Transverse colon (tissue), 4 donors: ENCODE results near the gene MRC1. TPM values are rescaled to one million over a fixed set of nuclear protein-coding genes. Genes with fewer than 3 reads are reported as not detected.
"Not testable (repeated sequence)": the region's sequence is repeated elsewhere in the genome, so short reads cannot be mapped to it uniquely, and the experiment has no call there.

Experiments used
- DNase-seq: peaks from one replicate; pipeline ENCODE4 v3.0.0-alpha.2; 2019
- H3K27ac ChIP-seq, 4 donors: fragments of 200-600 bp; sonication (generic); 2 replicates each; pipeline ENCODE4 v1.5.1; 2016 to 2018; ENCODE audit warnings: inconsistent platforms in 4 of 4
- H3K27me3 ChIP-seq: fragments of 200-600 bp; sonication (generic); 2 replicates; pipeline ENCODE4 v1.5.1; 2017; ENCODE audit warnings: inconsistent platforms
- H3K36me3 ChIP-seq, 4 donors: fragments of 200-600 bp; sonication (generic); 2 replicates each; pipeline ENCODE4 v1.5.1; 2017 to 2019; ENCODE audit warnings: inconsistent platforms in 4 of 4
- H3K4me1 ChIP-seq, 4 donors: fragments of 200-600 bp; sonication (generic); 2 replicates each; pipeline ENCODE4 v1.5.1; 2017 to 2020; ENCODE audit warnings: inconsistent platforms in 4 of 4
- H3K4me3 ChIP-seq, 4 donors: fragments of 200-600 bp; sonication (generic); 1 replicate in 1 of 4; 2 replicates in 3 of 4; pipeline versions ENCODE4 v1.5.1 to v1.6.1; 2017 to 2019; ENCODE audit warnings: inconsistent platforms in 4 of 4
- H3K9me3 ChIP-seq, 2 donors: fragments of 200-600 bp; sonication (generic); 2 replicates each; pipeline ENCODE4 v1.5.1; 2017 to 2019; ENCODE audit warnings: inconsistent platforms in 2 of 2
- EP300 ChIP-seq: sonication (generic); formaldehyde crosslinking; IDR thresholded peaks from one replicate; pipeline ENCODE4 v1.6.1; 2017; ENCODE audit warnings: antibody characterized with exemption, low read depth
- POLR2A ChIP-seq: fragments of 450-650 bp; IDR thresholded peaks from one replicate; pipeline ENCODE4 v1.6.1; 2016; ENCODE audit warnings: antibody characterized with exemption, mild to moderate bottlenecking, moderate library complexity
- POLR2AphosphoS5 ChIP-seq, 3 donors: sonication (generic); formaldehyde crosslinking; IDR thresholded peaks; one replicate each; pipeline ENCODE4 v1.6.1; 2016; ENCODE audit warnings: antibody characterized with exemption in 3 of 3
- whole genome bisulfite sequencing, 2 donors: methylation state at CpG; one replicate each; pipeline ENCODE4 v1.1.5; 2018; ENCODE audit warnings: low coverage in 1 of 2; 5-methylcytosine and 5-hydroxymethylcytosine counted together
- in situ Hi-C, 4 donors: fragments of 200-750 bp; cut with MboI; loops; one replicate each; pipeline versions ENCODE4 v1.15.0 to v1.15.1; 2017; ENCODE audit warnings: low sequenced_read_pairs in 3 of 4, low pct_ligation_motif_present in 1 of 4, low pct_unique_long_range_greater_than_20kb in 1 of 4
- intact Hi-C: fragments of 100-400 bp; cut with DNase I; formaldehyde crosslinking; loops from one replicate; pipeline ENCODE4 v1.15.1; 2023; ENCODE audit warnings: low total_unique reads
- total RNA-seq, 4 donors: library from RNA; depleted of rRNA; stranded (reverse); fragments of >200 nt; gene quantifications; one replicate each; pipeline ENCODE4 v1.1.0, GENCODE V29; 2016
- TF ChIP-seq, protein P1 (sequence below), 5 experiments: fragments of 200-600 bp in 3 of 5; fragments of 450-650 bp in 2 of 5; sonication (generic) in 3 of 5; IDR thresholded peaks; 1 replicate in 2 of 5; 2 replicates in 3 of 5; pipeline ENCODE4 v1.5.1; 2016 to 2017; ENCODE audit warnings: antibody characterized with exemption in 5 of 5, inconsistent platforms in 3 of 5, mild to moderate bottlenecking in 2 of 5, moderate library complexity in 1 of 5

MRC1 gene
- total RNA-seq, 4 donors from 2014 or later: 2.8 to 22.1 (median 15.2) TPM

DNA sequence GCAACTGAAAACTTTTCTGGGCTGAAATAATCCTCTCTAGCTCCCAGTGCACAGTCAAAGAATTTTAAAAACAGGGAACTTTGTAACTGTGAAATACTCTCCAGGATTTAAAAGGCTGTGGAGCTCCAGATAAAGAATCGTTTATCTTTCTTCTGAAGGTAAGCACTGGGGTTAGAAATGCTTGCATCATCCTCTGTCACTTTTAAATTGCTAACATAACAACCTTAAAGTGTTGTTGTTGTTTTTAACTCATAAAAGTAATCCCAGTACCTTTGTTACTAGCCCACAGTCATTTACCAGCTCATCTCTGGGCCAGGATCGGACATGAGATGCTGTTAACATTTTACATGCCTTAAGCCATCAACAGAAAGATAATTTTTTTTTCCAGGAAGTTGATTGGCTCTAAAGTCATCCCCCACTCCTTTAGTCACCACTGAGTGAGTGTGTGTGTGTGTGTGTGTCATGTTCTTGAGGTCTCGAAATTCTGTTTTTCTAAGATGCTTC is 142.8 kb downstream of the MRC1 start, which contains the start of gene SLC39A12:
Gene SLC39A12 (plus strand): TSS at position 51 of the 504 bp plus-strand sequence. CDS start 1,359 bp downstream, outside the sequence.
- no peak for DNase-seq
- WGBS, 2 donors: 47 to 53% methylated on average over 3 of the region's 3 CpGs
- TF ChIP-seq POLR2A (no peak), POLR2AphosphoS5 (IDR thresholded peaks at IDR 0.05) (no peak), EP300 (no peak)
- TF ChIP-seq, protein P1, sequence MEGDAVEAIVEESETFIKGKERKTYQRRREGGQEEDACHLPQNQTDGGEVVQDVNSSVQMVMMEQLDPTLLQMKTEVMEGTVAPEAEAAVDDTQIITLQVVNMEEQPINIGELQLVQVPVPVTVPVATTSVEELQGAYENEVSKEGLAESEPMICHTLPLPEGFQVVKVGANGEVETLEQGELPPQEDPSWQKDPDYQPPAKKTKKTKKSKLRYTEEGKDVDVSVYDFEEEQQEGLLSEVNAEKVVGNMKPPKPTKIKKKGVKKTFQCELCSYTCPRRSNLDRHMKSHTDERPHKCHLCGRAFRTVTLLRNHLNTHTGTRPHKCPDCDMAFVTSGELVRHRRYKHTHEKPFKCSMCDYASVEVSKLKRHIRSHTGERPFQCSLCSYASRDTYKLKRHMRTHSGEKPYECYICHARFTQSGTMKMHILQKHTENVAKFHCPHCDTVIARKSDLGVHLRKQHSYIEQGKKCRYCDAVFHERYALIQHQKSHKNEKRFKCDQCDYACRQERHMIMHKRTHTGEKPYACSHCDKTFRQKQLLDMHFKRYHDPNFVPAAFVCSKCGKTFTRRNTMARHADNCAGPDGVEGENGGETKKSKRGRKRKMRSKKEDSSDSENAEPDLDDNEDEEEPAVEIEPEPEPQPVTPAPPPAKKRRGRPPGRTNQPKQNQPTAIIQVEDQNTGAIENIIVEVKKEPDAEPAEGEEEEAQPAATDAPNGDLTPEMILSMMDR (IDR thresholded peaks at IDR 0.05): no peak
- H3K27me3 ChIP-seq: no peaks in the 10 kb centered on the region
- H3K27ac ChIP-seq: no peak within 1 kb of the TSS
- H3K36me3 ChIP-seq: no peaks in the 10 kb centered on the region
- no peaks in the 10 kb centered on the region for H3K4me1 ChIP-seq
- H3K4me3 ChIP-seq: no peak within 1 kb of the TSS
- in situ Hi-C loops: no loop called here
- H3K9me3 ChIP-seq: no peaks in the 10 kb centered on the region
- intact Hi-C loops: no loop called here

DNA sequence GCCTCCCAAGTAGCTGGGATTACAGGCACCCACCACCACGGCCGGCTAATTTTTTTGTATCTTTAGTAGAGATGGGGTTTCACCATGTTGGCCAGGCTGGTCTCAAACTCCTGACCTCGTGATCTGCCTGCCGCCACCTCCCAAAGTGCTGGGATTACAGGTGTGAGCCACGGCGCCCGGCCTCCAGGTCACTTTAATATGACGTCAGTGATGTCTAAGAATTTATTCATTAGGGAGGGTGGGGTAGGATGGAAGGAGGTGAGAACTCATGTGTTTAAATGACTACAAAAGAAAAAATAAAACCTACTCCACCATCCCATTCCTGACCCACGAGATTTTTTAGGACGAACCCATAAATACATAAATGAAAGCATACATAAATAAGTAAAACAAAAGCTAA is 145.2 kb downstream of the MRC1 start:
- DNase-seq, H3K4me1 ChIP-seq, H3K27ac ChIP-seq, intact Hi-C loops, H3K36me3 ChIP-seq, H3K4me3 ChIP-seq, H3K9me3 ChIP-seq, H3K27me3 ChIP-seq, in situ Hi-C loops: not testable (repeated sequence)
- 77 to 85% methylated on average over 4 to 10 of the region's 10 CpGs for WGBS, 2 donors

DNA sequence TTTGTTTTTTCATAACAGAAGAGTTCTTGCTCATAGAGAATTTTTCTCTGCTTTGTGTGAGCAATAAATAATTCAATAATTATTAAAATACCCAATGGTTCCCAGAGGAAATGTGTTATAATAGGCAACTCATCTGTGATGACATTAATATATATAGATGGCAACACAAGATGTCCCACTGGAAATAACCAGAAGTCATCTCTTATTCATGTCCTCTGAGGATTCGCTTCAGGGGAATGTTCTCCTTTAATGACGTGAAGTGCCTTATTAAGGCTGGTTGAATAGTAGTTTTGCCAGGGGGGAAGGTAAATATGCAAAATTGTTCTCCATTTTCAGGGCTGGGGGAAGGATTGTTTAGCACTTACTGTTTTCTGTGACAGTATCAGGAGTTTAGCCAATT is 145.7 kb downstream of the MRC1 start:
- H3K36me3 ChIP-seq: no peaks in the 10 kb centered on the region
- in situ Hi-C loops: no loop called here
- H3K4me3 ChIP-seq: no peak overlapping the region
- TF ChIP-seq EP300: no peak
- no peak for TF ChIP-seq POLR2AphosphoS5 (IDR thresholded peaks at IDR 0.05)
- TF ChIP-seq, protein P1 (IDR thresholded peaks at IDR 0.05): no peak
- no peak for TF ChIP-seq POLR2A
- intact Hi-C loops: no loop called here
- DNase-seq: no peak
- no peak overlapping the region for H3K27ac ChIP-seq
- H3K9me3 ChIP-seq: no peaks in the 10 kb centered on the region
- 81 to 85% methylated on average over 2 of the region's 2 CpGs for WGBS, 2 donors
- no peaks in the 10 kb centered on the region for H3K4me1 ChIP-seq
- no peaks in the 10 kb centered on the region for H3K27me3 ChIP-seq

DNA sequence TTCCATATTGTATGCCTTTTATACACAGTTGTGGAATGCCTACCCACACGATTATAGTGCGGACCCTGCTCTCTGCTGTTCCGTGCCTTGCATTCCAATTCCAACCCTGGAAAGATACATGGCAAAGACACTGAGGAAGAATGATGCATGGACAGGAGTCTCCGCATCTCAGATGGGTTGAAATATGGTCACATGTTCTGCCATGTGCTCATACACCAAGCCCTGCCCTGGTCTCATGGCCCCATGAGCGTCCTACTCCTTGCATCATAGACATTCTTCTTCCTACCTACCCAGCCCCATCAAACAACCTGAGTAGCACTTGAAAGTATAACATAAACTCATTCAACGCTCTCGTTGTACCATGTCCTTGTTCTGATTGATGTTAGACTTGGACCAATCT is 148.9 kb downstream of the MRC1 start:
- Histone ChIP-seq H3K27me3 (no peaks in the 10 kb centered on the region), H3K27ac (no peak overlapping the region), H3K4me1 (no peaks in the 10 kb centered on the region), H3K4me3 (no peak overlapping the region), H3K36me3 (no peaks in the 10 kb centered on the region), H3K9me3 (no peaks in the 10 kb centered on the region)
- TF ChIP-seq EP300 (no peak), POLR2AphosphoS5 (IDR thresholded peaks at IDR 0.05) (no peak), POLR2A (no peak)
- TF ChIP-seq, protein P1 (IDR thresholded peaks at IDR 0.05): no peak
- WGBS, 2 donors: 85 to 92% methylated on average over 6 to 7 of the region's 7 CpGs
- in situ Hi-C loops (no loop called here), intact Hi-C loops (no loop called here)
- no peak for DNase-seq

DNA sequence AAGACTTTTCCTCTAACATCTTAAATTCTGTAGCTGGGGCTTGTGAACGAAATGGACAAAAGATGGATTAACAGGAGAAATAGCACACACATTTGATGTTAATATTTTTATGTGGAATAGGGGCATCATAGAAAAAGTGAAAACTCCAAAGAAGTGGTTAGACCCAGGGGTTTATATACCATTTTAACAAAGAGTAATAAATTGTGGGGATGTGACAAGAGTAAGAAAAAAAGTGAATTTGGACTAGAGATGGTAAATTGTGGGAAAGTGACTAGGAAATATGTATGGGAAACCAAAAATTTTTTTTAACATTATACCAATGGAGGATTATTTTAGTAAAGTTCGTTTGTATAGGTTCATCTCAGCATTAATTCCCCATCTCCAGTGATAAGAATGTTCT is 150.7 kb downstream of the MRC1 start:
- 68 to 74% methylated on average over 2 of the region's 2 CpGs for WGBS, 2 donors
- no peaks in the 10 kb centered on the region for H3K4me1 ChIP-seq
- TF ChIP-seq POLR2AphosphoS5 (IDR thresholded peaks at IDR 0.05) (no peak), EP300 (no peak), POLR2A (no peak)
- TF ChIP-seq, protein P1 (IDR thresholded peaks at IDR 0.05): no peak
- no peak overlapping the region for H3K4me3 ChIP-seq
- in situ Hi-C loops: no loop called here
- no peaks in the 10 kb centered on the region for H3K27me3 ChIP-seq
- DNase-seq: no peak
- no peak overlapping the region for H3K27ac ChIP-seq
- intact Hi-C loops: no loop called here
- no peaks in the 10 kb centered on the region for H3K36me3 ChIP-seq
- H3K9me3 ChIP-seq: no peaks in the 10 kb centered on the region
